Activated gamma-delta T cell treated with Interleukin-2 at 50 U/mL for 16 hours (primary cell): Measurements from ENCODE around the gene SEC24B.
"Not testable (repeated sequence)": the region's sequence is repeated elsewhere in the genome, so short reads cannot be mapped to it uniquely, and the experiment has no call there.

Experiments
- DNase-seq: peaks from one replicate; pipeline ENCODE4 v3.0.0-alpha.2; 2020

SEC24B gene

GRCh38 chr4:109434007-109434971, 674 bp downstream of the SEC24B start:
- DNase-seq: peak; percentile 5

GRCh38 chr4:109435635-109436034, 2.0 kb downstream of the SEC24B start:
- DNase-seq: no peak

GRCh38 chr4:109436504-109436903, 2.9 kb downstream of the SEC24B start:
- DNase-seq: no peak

- no peak for DNase-seq
These were observed 7.3 kb downstream of the SEC24B start for GRCh38 chr4:109440948-109441347.

- DNase-seq: no peak
These were observed 8.3 kb downstream of the SEC24B start for GRCh38 chr4:109441862-109442458.

GRCh38 chr4:109444182-109444844, 10.7 kb downstream of the SEC24B start:
- DNase-seq: no peak

GRCh38 chr4:109447278-109447677, 13.7 kb downstream of the SEC24B start:
- DNase-seq: no peak

GRCh38 chr4:109451544-109452273, 18.1 kb downstream of the SEC24B start:
- no peak for DNase-seq

- not testable (repeated sequence) for DNase-seq
These were observed 19.5 kb downstream of the SEC24B start for GRCh38 chr4:109453110-109453509.

- DNase-seq: no peak
These were observed 28.7 kb downstream of the SEC24B start for GRCh38 chr4:109462297-109462696.

- no peak for DNase-seq
These were observed 29.2 kb downstream of the SEC24B start for GRCh38 chr4:109462802-109463201.

GRCh38 chr4:109465069-109465468, 31.5 kb downstream of the SEC24B start:
- no peak for DNase-seq

- no peak for DNase-seq
These were observed 36.3 kb downstream of the SEC24B start for GRCh38 chr4:109469915-109470314.

GRCh38 chr4:109472343-109472761, 38.7 kb downstream of the SEC24B start:
- DNase-seq: no peak

- no peak for DNase-seq
These were observed 40.2 kb downstream of the SEC24B start for GRCh38 chr4:109473824-109474223.

GRCh38 chr4:109486007-109486406, 52.4 kb downstream of the SEC24B start:
- DNase-seq: no peak

- DNase-seq: no peak
These were observed 60.9 kb downstream of the SEC24B start for GRCh38 chr4:109494563-109494962.

GRCh38 chr4:109495514-109495913, 61.9 kb downstream of the SEC24B start:
- DNase-seq: no peak

- DNase-seq: no peak
These were observed 63.3 kb downstream of the SEC24B start for GRCh38 chr4:109496875-109497274.

- no peak for DNase-seq
These were observed 63.9 kb downstream of the SEC24B start for GRCh38 chr4:109497511-109497910.

GRCh38 chr4:109499513-109499912, 65.9 kb downstream of the SEC24B start:
- DNase-seq: no peak

GRCh38 chr4:109506890-109507289, 73.3 kb downstream of the SEC24B start:
- no peak for DNase-seq

- DNase-seq: no peak
These were observed 77.1 kb downstream of the SEC24B start for GRCh38 chr4:109510687-109511086.
